ENCODE measurements around the gene ST3GAL4.
A peak's percentile ranks its signal among the peaks of the same experiment; 100 is the strongest.

ST3GAL4 gene

GRCh38 chr11:126433244-126433846 lies 77.9 kb downstream of the ST3GAL4 start:
- intact Hi-C loops (cut with DNase I): no loop called here
- DNase-seq: no peak

- no peak for DNase-seq
- intact Hi-C loops (cut with DNase I): no loop called here
Measured at GRCh38 chr11:126433989-126434949, 78.8 kb downstream of the ST3GAL4 start.

DNA sequence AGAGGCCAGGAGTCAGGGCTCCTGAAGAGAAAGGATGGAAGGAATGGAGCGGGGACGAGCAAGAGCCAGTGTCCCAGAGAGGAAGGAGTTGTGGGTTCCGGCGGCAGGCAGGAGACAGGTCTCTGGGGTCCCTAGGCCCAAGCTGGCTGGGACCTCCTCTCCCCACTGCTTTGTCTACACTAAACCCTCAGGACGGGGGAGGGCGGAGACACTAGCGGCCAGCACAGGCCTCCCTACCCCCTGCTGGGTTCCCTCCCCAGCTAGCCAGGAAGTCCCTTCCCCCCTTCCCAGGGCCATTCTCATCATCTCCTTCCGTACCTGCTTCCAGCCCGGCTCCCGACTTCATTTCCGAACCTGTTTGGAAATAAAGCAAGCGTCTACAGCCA lies 79.5 kb downstream of the ST3GAL4 start:
- intact Hi-C loops (cut with DNase I): no loop called here

DNA sequence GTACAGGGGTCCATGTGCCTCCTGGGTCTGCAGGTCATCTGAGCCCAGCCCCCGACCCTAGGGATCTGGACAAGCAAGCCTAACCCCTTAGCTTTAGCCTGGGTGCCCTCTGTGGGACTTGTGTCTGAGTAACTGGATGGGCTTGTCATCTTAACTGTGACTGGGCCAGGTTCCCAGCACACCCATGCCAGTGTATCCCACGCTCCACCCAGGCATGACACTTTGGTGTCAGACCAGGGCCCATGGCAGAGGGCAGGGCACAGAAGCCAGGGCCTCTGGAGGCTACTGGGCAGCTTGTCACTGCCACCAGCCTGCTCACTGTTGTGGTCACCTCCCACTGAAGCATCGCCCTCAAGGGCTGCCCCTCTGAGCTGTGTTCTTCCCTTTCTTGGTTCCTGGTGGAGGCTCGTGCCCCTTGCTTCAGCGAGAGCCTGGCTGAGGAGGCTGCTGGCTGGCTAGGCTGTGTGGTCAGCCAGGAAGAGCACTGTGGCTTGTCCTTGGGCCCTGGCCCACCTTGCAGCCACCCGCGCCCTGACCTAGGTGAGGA lies 80.8 kb downstream of the ST3GAL4 start:
- intact Hi-C loops (cut with DNase I): no loop called here
- no peak for DNase-seq

More for the DNA sequence above, 79.5 kb downstream of the ST3GAL4 start:
- DNase-seq: no peak

- intact Hi-C loops (cut with DNase I): no loop called here
- no peak for DNase-seq
Measured at GRCh38 chr11:126437731-126438130, 82.2 kb downstream of the ST3GAL4 start.

DNA sequence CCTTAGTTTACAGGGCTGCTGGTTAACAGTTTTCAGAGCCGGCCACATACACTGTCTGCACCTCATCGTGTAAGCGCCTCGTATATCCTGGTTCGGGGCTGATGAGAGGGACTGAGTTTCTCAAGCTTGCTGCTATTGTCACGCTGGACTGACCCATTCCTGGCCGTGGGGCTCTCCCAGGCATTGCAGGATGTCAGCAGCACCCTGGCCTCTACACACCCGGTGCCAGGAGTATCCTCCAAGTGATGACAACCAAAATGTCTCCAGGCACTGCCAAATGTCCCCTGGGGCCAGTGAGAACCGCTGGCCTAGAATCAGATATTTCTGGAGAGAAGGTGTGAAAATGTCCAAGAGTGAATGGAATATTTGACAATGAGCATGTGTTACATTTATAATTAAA lies 82.8 kb downstream of the ST3GAL4 start:
- intact Hi-C loops (cut with DNase I): no loop called here
- DNase-seq: no peak

DNA sequence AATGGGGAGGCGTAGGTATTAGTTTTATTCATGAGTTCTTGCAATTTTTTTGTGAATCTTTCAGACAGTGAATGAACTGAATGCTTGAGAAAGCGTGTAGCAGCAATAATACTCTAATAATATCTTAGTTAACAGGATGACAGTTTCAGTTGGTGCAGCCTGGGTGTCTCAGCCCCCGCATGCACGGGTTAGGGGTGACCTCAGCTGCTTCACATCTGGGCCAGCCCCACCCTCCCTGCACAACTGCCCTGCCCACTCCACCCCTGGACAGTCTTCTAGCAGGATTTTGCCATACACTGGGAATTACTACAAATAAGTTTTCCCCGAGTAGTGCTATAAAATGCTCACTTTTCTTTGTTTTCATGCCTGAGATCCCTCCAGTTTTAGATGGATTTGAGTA lies 83.2 kb downstream of the ST3GAL4 start:
- intact Hi-C loops (cut with DNase I): no loop called here
- no peak for DNase-seq

GRCh38 chr11:126440276-126440675 lies 84.8 kb downstream of the ST3GAL4 start:
- DNase-seq: no peak
- intact Hi-C loops (cut with DNase I): loop anchor here (2.0 to 10.0 kb wide), 2 partner anchors 555 to 907 kb away; no protein-coding TSS in a partner anchor

DNA sequence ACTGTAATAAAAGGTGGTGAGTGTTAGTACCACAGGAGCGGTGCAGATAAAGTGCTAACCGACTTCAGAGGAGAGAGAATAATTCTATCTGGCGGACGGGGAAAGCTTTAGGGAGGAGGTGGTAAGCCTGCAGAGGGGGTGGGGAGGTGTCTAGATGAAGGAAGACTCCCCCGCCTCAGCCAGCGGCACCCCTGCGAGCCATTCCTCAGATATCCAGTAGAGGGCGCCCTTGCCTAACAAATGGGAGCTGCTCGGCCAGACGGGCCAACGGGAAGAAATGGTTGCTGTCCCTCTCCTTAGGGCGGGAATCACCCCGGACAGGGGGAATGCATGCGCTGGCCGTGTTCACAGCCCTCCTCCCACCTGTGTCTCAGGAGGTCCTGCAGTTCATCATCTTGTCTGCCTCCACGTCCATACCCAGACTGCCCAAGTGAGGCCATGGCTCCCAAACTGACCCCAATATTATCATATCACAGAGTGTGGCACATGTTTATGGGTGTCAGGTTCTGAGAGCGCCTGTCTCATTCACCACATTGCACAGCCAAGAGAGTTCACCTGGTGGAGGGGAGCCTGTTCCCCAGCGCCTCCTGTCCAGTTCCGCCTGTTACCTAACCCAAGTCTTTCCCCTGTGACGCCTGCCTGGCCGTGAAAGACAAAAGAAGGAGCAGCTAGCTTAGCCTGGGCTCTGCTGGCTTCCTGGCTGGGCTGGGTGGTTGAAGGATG lies 85.5 kb downstream of the ST3GAL4 start:
- intact Hi-C loops (cut with DNase I): loop anchor here (1.0 to 10.0 kb wide), 3 partner anchors 39 to 906 kb away; no protein-coding TSS in a partner anchor
- DNase-seq: peak; percentile 67 to 97 (median 84)

DNA sequence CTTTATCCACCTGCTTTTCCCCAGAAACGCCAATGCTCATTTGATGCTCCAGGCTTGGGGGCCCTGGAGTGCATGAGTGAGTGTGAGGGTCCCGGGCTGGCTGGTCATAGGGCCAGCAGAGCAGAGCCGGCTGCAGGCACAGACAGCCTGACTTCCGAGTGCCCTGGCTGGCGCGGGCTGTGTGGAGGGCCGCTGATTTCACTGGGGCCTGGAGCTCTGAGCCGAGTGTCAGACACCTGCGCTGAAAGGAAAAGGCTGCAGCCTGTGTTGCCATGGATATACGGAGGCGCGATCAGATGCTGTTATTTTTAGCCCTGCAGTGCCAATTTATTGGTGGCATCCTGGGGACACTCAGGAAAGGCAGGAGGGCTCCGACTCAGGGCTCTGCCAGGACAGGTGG lies 87.6 kb downstream of the ST3GAL4 start:
- intact Hi-C loops (cut with DNase I): loop anchor here (10.0 kb wide), 1 partner anchor 552 kb away; no protein-coding TSS in a partner anchor
- peak in 8 of 10 donors; percentile 39 to 92 (median 58) for DNase-seq

- DNase-seq: no peak
- intact Hi-C loops (cut with DNase I): loop anchor here (10.0 kb wide), 1 partner anchor 551 kb away; no protein-coding TSS in a partner anchor
Measured at GRCh38 chr11:126444072-126444471, 88.6 kb downstream of the ST3GAL4 start.

DNA sequence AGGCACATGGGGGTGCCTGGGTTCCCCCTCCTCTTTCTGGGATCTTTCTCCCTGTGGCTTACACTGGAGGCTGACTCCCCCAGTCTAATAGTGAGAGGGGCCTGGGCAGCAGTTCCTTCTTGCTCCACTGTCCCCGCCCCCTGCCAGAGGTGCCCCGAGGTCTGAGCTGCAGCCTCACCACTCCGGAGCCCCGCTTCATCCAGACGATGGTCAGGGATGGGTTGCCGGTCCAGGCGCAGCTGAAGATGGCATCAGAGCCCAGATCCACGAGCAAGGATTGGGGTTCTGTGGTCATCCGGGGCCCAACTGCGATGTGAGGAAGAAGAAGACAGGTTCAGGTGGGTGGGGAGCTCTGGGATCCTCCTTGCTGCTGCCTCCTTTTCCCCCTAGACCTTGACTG lies 91.1 kb downstream of the ST3GAL4 start:
- no peak for DNase-seq
- intact Hi-C loops (cut with DNase I): loop anchor here (10.0 kb wide), 1 partner anchor 548 kb away; no protein-coding TSS in a partner anchor

DNA sequence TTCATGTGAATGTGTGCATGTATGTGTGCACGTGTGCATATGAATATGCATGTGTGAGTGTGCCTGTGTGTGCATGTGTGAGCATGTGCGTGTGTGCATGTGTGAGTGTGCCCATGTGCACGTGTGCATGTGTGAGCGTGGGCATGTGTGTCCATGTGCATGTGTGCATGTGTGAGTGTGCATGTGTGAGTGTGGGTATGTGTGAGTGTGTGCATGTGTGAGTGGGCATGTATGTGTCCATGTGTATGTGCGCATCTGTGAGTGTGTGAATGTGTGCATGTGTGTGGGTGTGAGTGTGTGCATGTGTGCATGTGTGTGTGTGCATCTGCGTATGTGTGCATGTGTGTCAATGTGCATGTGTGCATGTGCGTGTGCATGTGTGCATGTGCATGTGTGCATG lies 94.7 kb downstream of the ST3GAL4 start:
- intact Hi-C loops (cut with DNase I): no loop called here
- DNase-seq: no peak

- no peak for DNase-seq
Measured at GRCh38 chr11:126450806-126451205, 95.3 kb downstream of the ST3GAL4 start.

DNA sequence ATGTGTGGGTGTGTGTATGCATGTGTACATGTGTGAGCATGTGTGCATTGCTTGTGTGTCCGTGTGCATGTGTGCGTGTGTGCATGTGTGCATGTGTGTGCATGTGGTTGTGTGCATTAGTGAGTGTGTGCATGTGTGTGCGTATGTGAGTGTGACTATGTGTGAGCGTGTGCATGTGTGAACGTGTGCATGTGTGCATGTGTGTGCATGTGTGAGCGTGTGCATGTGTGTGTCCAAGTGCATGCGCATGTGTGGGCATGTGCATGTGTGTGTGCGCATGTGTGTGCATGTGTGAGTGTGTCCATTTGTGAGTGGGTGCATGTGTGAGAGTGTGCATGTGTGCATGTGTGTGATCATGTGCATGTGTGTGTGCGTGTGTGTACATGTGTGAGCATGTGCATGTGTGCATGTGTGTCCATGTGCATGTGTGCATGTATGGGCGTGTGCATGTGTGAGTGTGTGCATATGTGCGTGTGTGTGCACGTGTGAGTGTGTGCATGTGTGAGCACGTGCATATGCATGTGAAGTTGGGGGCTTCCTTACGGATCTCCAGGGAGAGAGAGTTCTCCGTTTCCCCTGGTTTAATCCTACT lies 95.8 kb downstream of the ST3GAL4 start:
- intact Hi-C loops (cut with DNase I): no loop called here

More at GRCh38 chr11:126450806-126451205, 95.3 kb downstream of the ST3GAL4 start:
- intact Hi-C loops (cut with DNase I): no loop called here

DNA sequence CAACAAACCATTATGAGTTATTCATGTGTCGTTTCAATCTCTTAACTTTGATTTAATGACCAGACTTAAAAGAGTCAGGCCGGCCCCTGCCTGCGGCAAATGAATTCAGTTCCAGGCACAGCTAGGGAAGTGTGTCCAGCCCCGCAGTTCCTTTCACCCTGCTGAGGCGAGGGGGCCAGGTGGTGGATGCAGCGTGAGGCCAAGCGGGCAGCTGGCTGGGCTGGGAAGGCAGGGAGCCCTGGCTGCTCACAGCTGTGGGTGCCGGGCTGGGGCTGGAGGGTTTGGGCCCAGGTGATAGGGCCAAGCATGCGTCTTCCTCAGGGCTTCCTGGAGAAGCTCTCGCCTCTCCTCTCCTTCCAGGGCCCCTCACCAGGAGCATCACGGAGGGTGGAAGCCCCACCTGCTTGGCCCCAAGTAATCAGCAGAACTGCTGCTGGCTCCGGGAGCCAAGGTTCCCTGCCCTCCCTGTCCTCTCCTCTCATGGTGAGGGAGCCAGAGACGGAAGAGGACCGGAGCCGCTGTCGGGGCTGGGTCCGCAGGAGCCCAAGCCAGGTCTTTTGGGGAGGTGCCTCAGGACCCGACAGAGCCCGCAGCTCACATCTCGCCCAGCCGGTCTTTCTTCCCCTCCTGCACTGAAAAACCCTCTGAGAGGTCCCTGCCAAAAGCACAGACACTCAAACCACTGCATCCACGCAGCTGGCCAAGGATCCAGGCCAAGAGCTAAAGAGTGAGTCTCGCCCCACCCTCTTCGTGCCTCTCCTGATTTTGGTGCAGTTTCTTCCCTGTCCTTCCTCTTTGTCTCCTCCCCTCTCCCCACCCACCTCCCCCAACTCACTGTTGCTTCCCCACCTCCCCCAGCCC lies 97.0 kb downstream of the ST3GAL4 start:
- DNase-seq: no peak

More for the DNA sequence above, 95.8 kb downstream of the ST3GAL4 start:
- DNase-seq: no peak

DNA sequence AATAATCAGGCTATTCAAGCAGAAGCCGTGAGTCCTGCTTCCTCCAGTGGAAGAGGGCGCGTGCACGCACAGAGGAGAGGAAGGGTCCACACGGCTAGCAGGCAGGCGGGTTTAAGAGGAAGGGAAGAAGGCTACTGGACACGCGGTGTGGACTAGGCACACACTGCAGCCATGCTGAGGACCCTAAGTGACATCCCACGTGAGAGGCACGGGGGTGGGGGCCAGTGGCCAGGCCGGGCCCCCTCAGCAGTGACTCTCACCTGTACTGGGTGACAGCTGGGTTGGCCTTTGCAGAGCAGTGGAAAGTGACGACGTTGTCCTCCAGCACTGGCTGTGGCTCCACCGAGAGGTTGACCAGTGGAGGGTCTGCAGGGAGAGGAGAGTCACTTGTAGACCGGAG lies 100.6 kb downstream of the ST3GAL4 start:
- DNase-seq: no peak
- intact Hi-C loops (cut with DNase I): no loop called here

More for the DNA sequence above, 97.0 kb downstream of the ST3GAL4 start:
- intact Hi-C loops (cut with DNase I): no loop called here

GRCh38 chr11:126456783-126457542 lies 101.5 kb downstream of the ST3GAL4 start:
- intact Hi-C loops (cut with DNase I): no loop called here
- DNase-seq: no peak

All from posterior cingulate gyrus (tissue), 11 donors.